Left kidney (tissue), 8 donors: ENCODE results near the gene RGS1. TPM values are rescaled to one million over a fixed set of nuclear protein-coding genes. Genes with fewer than 3 reads are reported as not detected.
"Not testable (repeated sequence)": the region's sequence is repeated elsewhere in the genome, so short reads cannot be mapped to it uniquely, and the experiment has no call there.

Experiments
- DNase-seq: peaks from one replicate; pipeline ENCODE4 v3.0.0-alpha.2; 2013
- long read RNA-seq, 8 donors: transcript quantifications; one replicate each; lab custom pipeline, GENCODE V29; 2026
- polyA plus RNA-seq: library from polyadenylated mRNA; unstranded; fragments of 120-200 nt; gene quantifications from one replicate; pipeline ENCODE4 v1.2.1, GENCODE V29; 2013; ENCODE audit not compliant: insufficient read length

RGS1 gene
- 1.4 TPM for polyA plus RNA-seq
- long read RNA-seq, donor 1, result 0 reads
- long read RNA-seq, donor 2, result 0 reads
- long read RNA-seq, donor 3, result 0 reads
- long read RNA-seq, donor 4, result 0 reads
- long read RNA-seq, donor 5, partial matches to known transcripts, result 0 of 1 reads
- long read RNA-seq, donor 5, other reads (novel, unspliced or antisense), result 0 of 1 reads
- long read RNA-seq, donor 6, result 0 reads
- long read RNA-seq, donor 7, partial matches to known transcripts, result 0 of 2 reads
- long read RNA-seq, donor 7, other reads (novel, unspliced or antisense), result 0 of 2 reads
- long read RNA-seq, donor 8, result 0 reads

GRCh38 chr1:192575499-192576189 is at the start of gene RGS1:
TSS of gene RGS1 (plus strand) at chr1:192575773. CDS start at chr1:192575793, 20 bp downstream.
- no peak for DNase-seq

GRCh38 chr1:192527111-192527795 is 48.3 kb upstream of the RGS1 start:
- DNase-seq, result no peak

- DNase-seq, result no peak
These were observed 47.6 kb upstream of the RGS1 start for GRCh38 chr1:192527950-192528349.

DNA sequence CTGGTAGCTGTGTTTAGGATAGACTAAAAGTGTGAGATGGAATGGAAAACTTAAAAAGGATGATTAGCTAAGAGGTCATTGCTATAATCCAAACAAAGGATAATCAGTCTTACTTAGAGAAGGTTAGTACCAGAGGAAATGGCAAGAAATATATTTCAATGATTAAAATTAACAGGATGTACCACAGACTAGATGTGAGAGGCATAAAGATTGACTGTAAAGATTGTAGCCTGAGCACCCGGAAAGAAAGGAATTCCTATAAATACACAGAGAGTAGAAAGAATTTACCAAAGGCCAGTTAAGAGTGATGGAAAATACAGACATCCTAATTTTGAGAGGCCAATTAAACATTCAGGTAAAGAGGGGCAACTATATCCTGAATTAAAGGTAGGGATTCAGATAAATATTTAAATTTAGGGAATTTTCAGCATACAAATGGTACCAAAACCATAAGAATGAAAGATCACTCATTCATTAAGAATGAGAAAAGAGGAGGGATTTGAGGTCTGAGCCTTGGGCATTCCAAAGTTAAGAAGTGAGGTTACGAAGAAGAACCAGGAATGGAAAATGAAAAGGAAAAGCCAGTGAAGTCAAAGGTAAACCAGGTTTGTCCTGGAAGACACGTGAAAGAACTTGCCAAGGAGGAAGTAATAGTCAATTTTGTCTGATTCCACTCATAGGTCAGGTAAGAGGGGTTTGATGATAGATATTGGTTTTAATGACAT is 46.4 kb upstream of the RGS1 start:
- DNase-seq, result no peak

GRCh38 chr1:192529811-192530210 is 45.8 kb upstream of the RGS1 start:
- DNase-seq, result no peak

GRCh38 chr1:192530254-192530653 is 45.3 kb upstream of the RGS1 start:
- DNase-seq, result no peak

DNA sequence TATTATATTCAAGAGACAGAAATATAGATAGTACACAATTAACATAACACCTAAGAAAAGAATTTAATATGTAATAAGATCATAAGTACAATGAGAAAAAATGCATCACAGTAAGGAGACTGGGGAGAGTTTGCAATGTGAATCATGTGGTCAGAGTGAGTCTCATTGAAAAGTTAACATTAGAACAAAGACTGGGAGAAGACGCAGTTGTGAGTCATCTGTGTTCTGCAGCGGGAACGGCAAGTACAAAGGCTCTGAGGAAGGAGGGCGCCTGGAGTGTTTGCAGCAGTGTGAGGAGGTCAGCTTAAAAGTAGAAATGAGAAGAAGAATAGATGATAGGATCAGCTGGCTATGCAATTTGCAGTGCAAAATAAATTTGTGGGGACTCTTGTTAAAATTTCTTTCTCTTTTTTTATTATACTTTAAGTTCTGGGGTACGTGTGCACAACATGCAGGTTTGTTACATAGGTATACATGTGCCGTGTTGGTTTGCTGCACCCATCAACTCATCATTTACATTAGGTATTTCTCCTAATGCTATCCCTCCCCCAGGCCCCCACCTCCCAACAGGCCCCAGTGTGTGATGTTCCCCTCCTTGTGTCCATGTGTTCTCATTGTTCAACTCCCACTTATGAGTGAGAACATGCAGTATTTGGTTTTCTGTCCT is 44.4 kb upstream of the RGS1 start:
- DNase-seq, result not testable (repeated sequence)

DNA sequence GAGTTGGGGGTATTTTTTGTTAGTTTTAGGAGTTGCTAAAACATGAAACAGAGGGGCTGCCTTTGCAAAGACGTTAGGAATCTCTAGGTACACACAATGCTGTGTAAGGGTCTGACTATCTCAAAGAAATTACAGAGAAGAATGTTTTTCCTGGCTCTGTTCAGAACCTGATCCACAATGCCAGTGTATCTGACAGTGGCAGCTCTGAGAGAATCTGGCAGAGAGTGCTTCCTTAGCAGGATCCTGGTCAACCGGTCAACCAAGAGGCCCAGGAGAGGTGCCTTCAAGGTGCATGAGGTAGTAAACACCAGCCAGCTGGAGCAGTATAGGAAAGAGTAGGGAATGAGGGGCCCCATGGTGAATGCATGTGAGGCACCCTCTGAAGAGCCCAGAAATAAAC is 40.9 kb upstream of the RGS1 start:
- DNase-seq, result no peak

DNA sequence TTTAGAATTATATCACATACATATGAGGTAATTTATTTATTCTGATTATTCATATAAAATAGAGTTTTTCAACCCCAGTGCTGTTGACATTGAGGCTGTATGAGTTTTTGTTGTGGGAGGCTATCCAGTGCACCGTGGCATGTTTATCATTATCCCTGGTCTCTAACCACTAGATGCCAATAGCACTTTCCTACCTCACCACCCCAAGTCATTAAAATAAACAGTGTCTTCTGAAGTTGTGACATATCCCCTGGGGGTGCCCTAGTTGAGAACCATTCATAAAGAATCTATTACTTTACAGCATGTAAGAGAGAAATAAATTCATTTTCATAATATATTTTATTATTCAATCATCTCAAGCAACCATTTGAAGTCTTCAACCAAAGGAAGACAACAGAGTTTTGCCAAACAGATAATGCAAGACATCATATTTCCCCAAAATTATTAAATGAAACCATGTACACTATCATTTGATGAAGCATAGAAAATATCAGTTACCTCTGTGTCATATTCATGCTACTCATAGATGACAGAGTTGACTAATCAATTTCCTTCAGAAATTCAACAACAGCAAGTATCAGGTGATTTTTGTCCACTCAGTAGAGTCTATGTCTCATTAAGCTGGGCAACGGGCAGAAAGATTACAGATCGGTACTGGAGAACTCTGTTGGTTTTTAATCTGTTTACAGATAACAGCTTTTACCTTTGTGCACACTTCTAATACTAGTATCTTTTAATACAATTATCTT is 39.5 kb upstream of the RGS1 start:
- DNase-seq, result no peak

DNA sequence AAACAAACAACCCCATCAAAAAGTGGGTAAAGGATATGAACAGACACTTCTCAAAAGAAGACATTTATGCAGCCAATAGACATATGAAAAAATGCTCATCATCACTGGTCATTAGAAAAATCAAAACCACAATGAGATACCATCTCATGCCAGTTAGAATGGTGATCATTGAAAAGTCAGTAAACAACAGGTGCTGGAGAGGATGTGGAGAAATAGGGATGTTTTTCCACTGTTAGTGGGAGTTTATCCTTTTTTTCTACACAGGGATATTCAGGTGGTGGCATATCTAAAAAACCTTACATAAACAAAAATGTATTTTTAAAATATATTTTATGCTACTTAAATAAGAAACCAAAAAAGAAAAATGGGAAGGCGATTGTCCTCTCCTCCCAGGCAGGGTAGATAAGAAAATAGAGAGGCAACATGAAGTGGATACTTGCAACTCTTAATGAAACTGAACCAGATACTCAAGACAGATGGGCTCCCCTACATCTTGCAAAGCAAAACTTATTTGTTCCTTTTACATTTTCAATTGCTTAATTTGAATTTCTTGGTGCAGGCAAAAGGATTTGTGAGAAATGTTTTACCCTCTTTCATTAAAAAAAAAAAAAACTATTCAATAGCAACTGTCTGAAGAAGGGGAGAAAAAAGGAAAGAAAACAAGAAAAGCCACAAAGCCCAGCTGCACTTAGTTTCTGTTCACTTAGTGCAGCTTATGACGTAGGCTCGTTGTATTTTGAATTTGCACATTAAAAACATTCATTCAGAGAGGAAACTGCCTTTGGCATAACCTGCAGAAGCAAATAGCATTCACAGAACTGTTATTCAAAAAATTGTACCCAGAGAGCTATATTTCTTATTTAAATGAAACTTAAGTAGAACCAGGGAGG is 36.9 kb upstream of the RGS1 start:
- peak; percentile 42 for DNase-seq

- peak; percentile 84 for DNase-seq
These were observed 36.1 kb upstream of the RGS1 start for GRCh38 chr1:192539297-192540092.

GRCh38 chr1:192543445-192543844 is 32.1 kb upstream of the RGS1 start:
- no peak for DNase-seq

DNA sequence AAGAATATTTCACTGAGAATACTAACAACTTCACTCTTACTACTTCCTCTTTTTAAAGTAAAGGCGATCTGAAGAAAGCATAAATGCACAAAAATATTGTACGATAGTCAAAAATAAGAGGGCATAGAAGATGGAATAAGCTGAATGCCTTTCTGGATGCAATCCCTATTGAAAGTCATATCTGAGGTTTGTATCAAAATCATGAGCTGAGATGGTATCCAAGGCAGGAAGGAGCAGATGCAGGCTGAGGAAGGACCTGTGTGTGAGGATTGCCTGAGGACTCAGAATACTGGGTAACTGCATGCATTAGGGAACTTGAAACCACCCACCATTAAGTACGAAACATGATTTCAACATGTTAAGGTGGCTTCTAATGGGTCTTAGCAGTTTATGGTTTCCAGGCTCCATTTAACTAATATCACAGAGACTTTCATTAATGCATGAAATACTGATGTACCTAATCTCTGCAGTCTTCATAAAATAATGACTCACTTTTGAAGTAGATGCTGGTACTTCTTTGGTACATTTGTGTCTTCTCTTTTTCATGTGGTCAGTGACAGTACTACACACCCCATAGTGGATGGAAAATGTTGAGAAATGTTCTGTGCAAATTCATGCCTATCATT is 29.6 kb upstream of the RGS1 start:
- no peak for DNase-seq

GRCh38 chr1:192546596-192547190 is 28.9 kb upstream of the RGS1 start:
- no peak for DNase-seq

DNA sequence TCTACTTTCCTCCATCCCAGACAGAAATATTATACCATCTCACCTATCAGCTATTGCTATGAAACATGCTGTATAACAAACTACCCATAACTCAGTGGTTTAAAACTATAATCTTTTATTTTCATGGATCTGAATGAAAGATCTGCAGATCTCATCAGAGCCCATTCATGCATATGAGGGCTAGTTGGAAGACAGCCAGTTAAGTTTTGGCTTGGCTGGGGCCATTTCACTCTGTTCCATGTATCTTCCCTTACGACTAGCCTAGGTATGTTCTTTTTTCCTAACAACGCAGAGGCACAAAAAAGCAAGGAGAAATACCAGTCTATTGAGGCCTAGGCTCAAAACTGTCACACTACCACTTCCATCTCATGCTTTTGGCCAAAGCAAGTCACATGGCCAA is 28.1 kb upstream of the RGS1 start:
- DNase-seq, result no peak

- DNase-seq, result no peak
These were observed 25.6 kb upstream of the RGS1 start for GRCh38 chr1:192549937-192550336.

DNA sequence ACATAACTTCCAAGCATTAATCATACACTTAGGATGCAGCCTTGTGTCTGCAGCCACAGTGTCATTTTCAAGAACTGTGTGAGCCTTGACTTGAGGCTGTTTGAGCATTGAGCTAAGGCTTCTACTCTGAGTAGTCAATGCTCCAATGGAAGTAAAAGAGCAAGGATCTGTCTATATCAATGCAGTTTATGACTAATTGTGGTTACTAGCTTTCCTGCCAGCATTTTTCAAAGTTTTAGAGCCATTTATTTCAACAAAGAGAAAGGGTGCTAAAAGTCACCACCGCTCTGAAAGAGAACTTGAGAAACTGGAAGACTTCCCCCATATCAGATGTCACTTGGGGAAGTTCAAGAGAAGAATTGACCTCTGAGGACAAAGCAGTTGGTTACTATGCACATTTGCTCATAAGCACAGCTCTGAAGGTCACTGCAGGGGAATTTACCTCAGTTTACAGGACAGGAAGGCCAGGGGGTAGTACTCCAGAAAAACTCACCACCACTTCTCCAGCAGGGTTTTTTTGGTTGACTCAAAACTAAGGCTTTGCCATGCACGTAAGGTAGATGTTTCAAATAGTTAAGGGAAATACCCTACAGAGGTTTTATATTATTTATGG is 24.5 kb upstream of the RGS1 start:
- DNase-seq, result no peak

DNA sequence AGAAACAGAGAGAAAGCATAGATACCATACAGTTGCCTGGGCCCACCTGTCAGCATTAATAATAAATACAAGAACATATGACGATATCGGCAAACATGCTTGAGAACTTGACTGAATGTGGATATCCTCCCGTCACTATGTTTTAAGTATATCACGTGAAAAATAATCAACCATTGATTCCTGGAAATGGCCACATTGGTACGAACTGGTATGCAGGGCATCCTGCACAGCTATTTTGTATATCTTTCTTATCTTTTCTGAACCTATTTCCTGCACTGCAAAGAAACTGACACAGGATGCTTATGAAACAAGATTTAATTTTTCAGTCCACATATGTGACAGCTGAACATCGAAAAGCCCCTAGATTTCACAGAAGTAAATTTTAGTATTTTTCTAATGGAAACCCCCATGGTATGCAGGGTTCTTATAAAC is 22.8 kb upstream of the RGS1 start:
- no peak for DNase-seq
